NCI-H2196 treated with DMSO at 0.1 percent for 48 hours (cell line): ENCODE measurements around the gene CCDC6.

ENCODE experiments used
- DNase-seq: peaks from one replicate; lab custom pipeline; 2025; ENCODE audit not compliant: unreplicated experiment; lab: John Stamatoyannopoulos, UW

CCDC6 gene

GRCh38 chr10:59852670-59853069, 53.7 kb downstream of the CCDC6 start:
- no peak for DNase-seq

- no peak for DNase-seq
These were observed 54.5 kb downstream of the CCDC6 start for GRCh38 chr10:59851864-59852263.

GRCh38 chr10:59847888-59848287, 58.5 kb downstream of the CCDC6 start:
- DNase-seq, result no peak

- no peak for DNase-seq
These were observed 59.0 kb downstream of the CCDC6 start for GRCh38 chr10:59847326-59847725.

- DNase-seq, result no peak
These were observed 61.9 kb downstream of the CCDC6 start for GRCh38 chr10:59844436-59844835.

GRCh38 chr10:59843748-59844147, 62.6 kb downstream of the CCDC6 start:
- DNase-seq, result no peak

- no peak for DNase-seq
These were observed 66.8 kb downstream of the CCDC6 start for GRCh38 chr10:59839576-59839975.

- no peak for DNase-seq
These were observed 68.1 kb downstream of the CCDC6 start for GRCh38 chr10:59838085-59838789.

- DNase-seq, result no peak
These were observed 72.5 kb downstream of the CCDC6 start for GRCh38 chr10:59833810-59834209.

GRCh38 chr10:59832506-59832905, 73.8 kb downstream of the CCDC6 start:
- DNase-seq, result no peak

- DNase-seq, result no peak
These were observed 74.5 kb downstream of the CCDC6 start for GRCh38 chr10:59831658-59832503.

- no peak for DNase-seq
These were observed 75.6 kb downstream of the CCDC6 start for GRCh38 chr10:59830601-59831259.

- no peak for DNase-seq
These were observed 76.8 kb downstream of the CCDC6 start for GRCh38 chr10:59829601-59830000.

GRCh38 chr10:59829024-59829423, 77.3 kb downstream of the CCDC6 start:
- DNase-seq, result no peak

GRCh38 chr10:59825932-59826331, 80.4 kb downstream of the CCDC6 start:
- DNase-seq, result no peak

- no peak for DNase-seq
These were observed 82.6 kb downstream of the CCDC6 start for GRCh38 chr10:59823751-59824150.

GRCh38 chr10:59823111-59823510, 83.2 kb downstream of the CCDC6 start:
- no peak for DNase-seq

GRCh38 chr10:59820471-59820870, 85.9 kb downstream of the CCDC6 start:
- no peak for DNase-seq

- no peak for DNase-seq
These were observed 86.7 kb downstream of the CCDC6 start for GRCh38 chr10:59819683-59820082.

- DNase-seq, result no peak
These were observed 87.1 kb downstream of the CCDC6 start for GRCh38 chr10:59819265-59819664.

GRCh38 chr10:59817773-59818172, 88.6 kb downstream of the CCDC6 start:
- DNase-seq, result no peak

GRCh38 chr10:59814878-59815277, 91.5 kb downstream of the CCDC6 start:
- DNase-seq, result no peak
